T-cell (primary cell): ENCODE data around the gene PPP1CC. TPM values are rescaled to one million over a fixed set of nuclear protein-coding genes. Genes with fewer than 3 reads are reported as not detected.
"Not testable (repeated sequence)": the region's sequence is repeated elsewhere in the genome, so short reads cannot be mapped to it uniquely, and the experiment has no call there.

Experiments used
- ATAC-seq, 4 experiments: fragments of 200-7000 bp in 3 of 4; fragments of 150-1000 bp in 1 of 4; cut with Tn5 transposase; replicated peaks in 1 of 4; 1 replicate in 3 of 4; 2 replicates in 1 of 4; pipeline ENCODE4 v1.10.0; 2021; ENCODE audit warnings: moderate library complexity in 3 of 4, mild to moderate bottlenecking in 2 of 4, moderate number of reproducible peaks in 1 of 4
- CTCF ChIA-PET, 2 donors: fragments of 300-600 bp; sonication (Branson Sonifier 250); formaldehyde crosslinking; loops; one replicate each; lab custom pipeline; 2022; ENCODE audit warnings: antibody characterized with exemption in 2 of 2; lab: Charles Lee
- POLR2A ChIA-PET, 2 donors: fragments of 300-600 bp; sonication (Branson Sonifier 250); formaldehyde crosslinking; loops; one replicate each; lab custom pipeline; 2022; ENCODE audit warnings: antibody characterized with exemption in 2 of 2; lab: Charles Lee
- DNase-seq, 35 experiments: peaks; one replicate each; pipeline versions ENCODE4 v3.0.0 to v3.0.0-alpha.2; 2013 to 2023
- H3K27ac ChIP-seq: one replicate; pipeline ENCODE4 v1.5.1; 2013; ENCODE audit warnings: low read length
- H3K27me3 ChIP-seq, 2 experiments: replicated peaks in 1 of 2; 1 replicate in 1 of 2; 2 replicates in 1 of 2; pipeline versions ENCODE4 v1.6.1 to v1.7.0; 2013; ENCODE audit warnings: low read length in 1 of 2, mixed read lengths in 1 of 2; ENCODE audit not compliant: control insufficient read depth in 2 of 2, insufficient read depth in 2 of 2; ENCODE audit errors: extremely low read depth in 1 of 2
- H3K36me3 ChIP-seq, 2 donors: 1 replicate in 1 of 2; 2 replicates in 1 of 2; pipeline versions ENCODE4 v1.6.1 to v1.7.0; 2013; ENCODE audit warnings: low read length in 1 of 2; ENCODE audit not compliant: control insufficient read depth in 2 of 2, insufficient read depth in 1 of 2; ENCODE audit errors: extremely low read depth in 1 of 2
- H3K4me1 ChIP-seq, 2 experiments: 1 replicate in 1 of 2; 2 replicates in 1 of 2; pipeline versions ENCODE4 v1.6.1 to v1.7.0; 2013; ENCODE audit warnings: low read length in 2 of 2, mixed read lengths in 1 of 2; ENCODE audit not compliant: insufficient read depth in 2 of 2, control insufficient read depth in 1 of 2; ENCODE audit errors: extremely low read depth in 1 of 2
- H3K4me3 ChIP-seq, 2 donors: 1 replicate in 1 of 2; 2 replicates in 1 of 2; pipeline versions ENCODE4 v1.5.1 to v1.7.0; 2013; ENCODE audit warnings: mild to moderate bottlenecking in 2 of 2, low read length in 1 of 2, moderate library complexity in 1 of 2; ENCODE audit not compliant: control insufficient read depth in 1 of 2; ENCODE audit errors: extremely low read depth in 1 of 2
- H3K9me3 ChIP-seq: 2 replicates; pipeline ENCODE4 v1.7.0; 2013
- H3K27ac Mint-ChIP-seq, 2 donors: one replicate each; pipeline ENCODE4 v1.8.0; 2020 to 2021; ENCODE audit warnings: mild to moderate bottlenecking in 2 of 2, mixed read lengths in 2 of 2
- H3K27me3 Mint-ChIP-seq, 2 donors: one replicate each; pipeline ENCODE4 v1.8.0; 2021 to 2022; ENCODE audit warnings: mixed read lengths in 2 of 2
- H3K36me3 Mint-ChIP-seq: one replicate; pipeline ENCODE4 v1.8.0; 2021; ENCODE audit warnings: mixed read lengths
- H3K4me1 Mint-ChIP-seq, 3 donors: one replicate each; pipeline ENCODE4 v1.8.0; 2020 to 2022; ENCODE audit warnings: mixed read lengths in 3 of 3, mild to moderate bottlenecking in 1 of 3
- H3K4me3 Mint-ChIP-seq, 3 donors: one replicate each; pipeline ENCODE4 v1.8.0; 2020 to 2022; ENCODE audit warnings: mild to moderate bottlenecking in 3 of 3, mixed read lengths in 3 of 3, moderate library complexity in 3 of 3
- H3K9me3 Mint-ChIP-seq, 3 donors: one replicate each; pipeline ENCODE4 v1.8.0; 2020 to 2022; ENCODE audit warnings: mixed read lengths in 3 of 3
- WGBS: methylation state at CpG from one replicate; pipeline ENCODE4 v1.1.5; 2013; ENCODE audit warnings: missing lambda C conversion rate; ENCODE audit not compliant: insufficient coverage; 5-methylcytosine and 5-hydroxymethylcytosine counted together
- total RNA-seq, 35 experiments: library from RNA in 6 of 35; stranded (reverse) in 6 of 35; fragments of 120-200 nt in 1 of 35; gene quantifications; one replicate each; pipeline versions ENCODE4 v1.2.1 to v1.2.4 and lab custom pipeline; 2013 to 2026

Gene PPP1CC
- total RNA-seq, 5 donors from 2014 or later (not counting 1 experiment from before 2014, with no cell fraction given): 113 to 154 (median 134) TPM

- no peaks in the 10 kb centered on the region for H3K9me3 Mint-ChIP-seq
- DNase-seq (no peak), ATAC-seq (no peak)
- Histone ChIP-seq H3K27ac (no peak overlapping the region), H3K27me3 (peaks cover 0 to 4% of the 10 kb centered on the region in 2 experiments), H3K9me3 (no peaks in the 10 kb centered on the region), H3K4me3 (no peak overlapping the region), H3K36me3 (no peaks in the 10 kb centered on the region), H3K4me1 (peaks cover 2 to 6% of the 10 kb centered on the region in 2 experiments)
- peaks cover 0 to 3% of the 10 kb centered on the region in 2 donors for H3K27me3 Mint-ChIP-seq
- ChIA-PET POLR2A (interaction anchor here in 1 of 2 donors (0.6 kb wide), 1 partner anchor 12 kb away, joined by 3 read pairs; no protein-coding TSS in a partner anchor), CTCF (no interaction called here)
- no peak overlapping the region for H3K27ac Mint-ChIP-seq
- WGBS: 90% methylated on average over 2 of the region's 5 CpGs
- H3K36me3 Mint-ChIP-seq: no peaks in the 10 kb centered on the region
- peaks cover 10 to 23% (median 13%) of the 10 kb centered on the region in 3 donors for H3K4me1 Mint-ChIP-seq
- H3K4me3 Mint-ChIP-seq: no peak overlapping the region
Measured at GRCh38 chr12:110768960-110769359, 26.3 kb upstream of the PPP1CC start.

GRCh38 chr12:110767863-110768262 is 25.2 kb upstream of the PPP1CC start:
- H3K36me3 Mint-ChIP-seq: no peaks in the 10 kb centered on the region
- ATAC-seq (no peak), DNase-seq (no peak)
- ChIA-PET CTCF (no interaction called here), POLR2A (no interaction called here)
- H3K27ac Mint-ChIP-seq: no peak overlapping the region
- H3K4me1 Mint-ChIP-seq: peaks cover 8 to 15% (median 10%) of the 10 kb centered on the region in 3 donors
- Histone ChIP-seq H3K27ac (no peak overlapping the region), H3K36me3 (no peaks in the 10 kb centered on the region), H3K27me3 (peaks cover 0 to 4% of the 10 kb centered on the region in 2 experiments), H3K9me3 (no peaks in the 10 kb centered on the region), H3K4me3 (no peak overlapping the region), H3K4me1 (peaks cover under 1 to 4% of the 10 kb centered on the region in 2 experiments)
- H3K27me3 Mint-ChIP-seq: peaks cover 0 to 3% of the 10 kb centered on the region in 2 donors
- no CpG with 5 or more reads among the region's 3 CpGs for WGBS
- no peak overlapping the region for H3K4me3 Mint-ChIP-seq
- no peaks in the 10 kb centered on the region for H3K9me3 Mint-ChIP-seq

GRCh38 chr12:110766311-110767154 is 23.8 kb upstream of the PPP1CC start:
- H3K27ac ChIP-seq: no peak overlapping the region
- ATAC-seq (no peak), DNase-seq (no peak)
- H3K9me3 Mint-ChIP-seq: no peaks in the 10 kb centered on the region
- H3K27ac Mint-ChIP-seq: no peak overlapping the region
- H3K36me3 Mint-ChIP-seq: no peaks in the 10 kb centered on the region
- ChIA-PET POLR2A (interaction anchor here in 1 of 2 donors (0.6 kb wide), 1 partner anchor 1304 kb away, joined by 3 read pairs; no protein-coding TSS in a partner anchor), CTCF (no interaction called here)
- no peaks in the 10 kb centered on the region for H3K36me3 ChIP-seq
- no peak overlapping the region for H3K4me3 ChIP-seq
- no peaks in the 10 kb centered on the region for H3K4me1 ChIP-seq
- no peaks in the 10 kb centered on the region for H3K9me3 ChIP-seq
- no peak overlapping the region for H3K4me3 Mint-ChIP-seq
- peaks cover 0 to 3% of the 10 kb centered on the region in 2 donors for H3K27me3 Mint-ChIP-seq
- H3K4me1 Mint-ChIP-seq: peaks cover 1 to 3% (median 2%) of the 10 kb centered on the region in 3 donors
- peaks cover 0 to 4% of the 10 kb centered on the region in 2 experiments for H3K27me3 ChIP-seq
- WGBS: 75% methylated on average over 2 of the region's 7 CpGs

- POLR2A ChIA-PET: interaction anchor here in 1 of 2 donors (0.6 kb wide), 1 partner anchor 1303 kb away, joined by 3 read pairs; no protein-coding TSS in a partner anchor
- H3K27me3 Mint-ChIP-seq, DNase-seq, H3K9me3 ChIP-seq, H3K4me3 Mint-ChIP-seq, CTCF ChIA-PET, H3K36me3 ChIP-seq, H3K36me3 Mint-ChIP-seq, H3K9me3 Mint-ChIP-seq, H3K4me1 ChIP-seq, H3K27me3 ChIP-seq, H3K27ac Mint-ChIP-seq, H3K4me3 ChIP-seq, ATAC-seq, H3K27ac ChIP-seq, H3K4me1 Mint-ChIP-seq: not testable (repeated sequence)
- WGBS: no CpG with 5 or more reads among the region's 3 CpGs
Measured at GRCh38 chr12:110765572-110765971, 22.9 kb upstream of the PPP1CC start.

GRCh38 chr12:110765111-110765510 is 22.4 kb upstream of the PPP1CC start:
- H3K36me3 Mint-ChIP-seq: no peaks in the 10 kb centered on the region
- H3K4me3 Mint-ChIP-seq: no peak overlapping the region
- WGBS: no CpG with 5 or more reads among the region's 4 CpGs
- Histone ChIP-seq H3K9me3 (no peaks in the 10 kb centered on the region), H3K4me3 (no peak overlapping the region), H3K36me3 (no peaks in the 10 kb centered on the region), H3K27me3 (peaks cover 0 to 4% of the 10 kb centered on the region in 2 experiments), H3K27ac (no peak overlapping the region), H3K4me1 (no peaks in the 10 kb centered on the region)
- H3K27ac Mint-ChIP-seq: no peak overlapping the region
- no peaks in the 10 kb centered on the region for H3K4me1 Mint-ChIP-seq
- POLR2A ChIA-PET: no interaction called here
- CTCF ChIA-PET: no interaction called here
- no peaks in the 10 kb centered on the region for H3K27me3 Mint-ChIP-seq
- ATAC-seq (no peak), DNase-seq (no peak)
- no peaks in the 10 kb centered on the region for H3K9me3 Mint-ChIP-seq

GRCh38 chr12:110763583-110763982 is 20.9 kb upstream of the PPP1CC start:
- H3K27ac Mint-ChIP-seq: no peak overlapping the region
- ChIA-PET POLR2A (no interaction called here), CTCF (no interaction called here)
- no peaks in the 10 kb centered on the region for H3K36me3 ChIP-seq
- H3K4me3 ChIP-seq: no peak overlapping the region
- no peaks in the 10 kb centered on the region for H3K9me3 Mint-ChIP-seq
- H3K4me1 ChIP-seq: no peaks in the 10 kb centered on the region
- H3K4me1 Mint-ChIP-seq: no peaks in the 10 kb centered on the region
- no peaks in the 10 kb centered on the region for H3K27me3 Mint-ChIP-seq
- no peaks in the 10 kb centered on the region for H3K9me3 ChIP-seq
- H3K27me3 ChIP-seq: peaks cover 0 to 4% of the 10 kb centered on the region in 2 experiments
- 78% methylated on average over 7 of the region's 7 CpGs for WGBS
- H3K36me3 Mint-ChIP-seq: no peaks in the 10 kb centered on the region
- no peak overlapping the region for H3K4me3 Mint-ChIP-seq
- no peak overlapping the region for H3K27ac ChIP-seq
- DNase-seq (no peak), ATAC-seq (no peak)
